Measurements from ENCODE around the gene KRT1. TPM values are rescaled to one million over a fixed set of nuclear protein-coding genes. Genes with fewer than 3 reads are reported as not detected.

KRT1 gene
- total and polyA plus RNA-seq, 10 donors = 0.05 to 2.4 (median 0.67) TPM; not detected in 4

GRCh38 chr12:52662093-52662917 is 17.9 kb downstream of the KRT1 start:
- Histone ChIP-seq H3K36me3 (no peaks in the 10 kb centered on the region), H3K27me3 (replicated peaks in 1 of 7) (peaks cover 0 to 24% (median 0%) of the 10 kb centered on the region in 7 donors), H3K4me3 (no peak overlapping the region), H3K4me1 (no peaks in the 10 kb centered on the region), H3K27ac (no peak overlapping the region), H3K9me3 (no peaks in the 10 kb centered on the region)
- TF ChIP-seq CTCF (IDR thresholded peaks at IDR 0.05 in 8 of 11, conservative IDR thresholded peaks at IDR 0.05 in 3 of 11) = no peak
- no peak for TF ChIP-seq POLR2AphosphoS5 (IDR thresholded peaks at IDR 0.05)
- no peak for TF ChIP-seq POLR2A (IDR thresholded peaks at IDR 0.05)
- intact Hi-C loops (cut with DNase I; ENCODE audit: low total_unique reads) = no loop called here
- 58 to 78% (median 60%) methylated on average over 10 of the region's 10 CpGs for WGBS, 5 donors
- no peak for DNase-seq

GRCh38 chr12:52661668-52662067 is 18.5 kb downstream of the KRT1 start:
- no peaks in the 10 kb centered on the region for H3K9me3 ChIP-seq
- 86 to 95% (median 93%) methylated on average over 3 of the region's 3 CpGs for WGBS, 5 donors
- no peak overlapping the region for H3K4me3 ChIP-seq
- no peak for DNase-seq
- no peak overlapping the region for H3K27ac ChIP-seq
- no peaks in the 10 kb centered on the region for H3K36me3 ChIP-seq
- intact Hi-C loops (cut with DNase I; ENCODE audit: low total_unique reads) = no loop called here
- TF ChIP-seq POLR2AphosphoS5 (IDR thresholded peaks at IDR 0.05) (no peak), CTCF (IDR thresholded peaks at IDR 0.05 in 8 of 11, conservative IDR thresholded peaks at IDR 0.05 in 3 of 11) (no peak), POLR2A (IDR thresholded peaks at IDR 0.05) (no peak)
- H3K4me1 ChIP-seq = no peaks in the 10 kb centered on the region
- peaks cover 0 to 24% (median 0%) of the 10 kb centered on the region in 7 donors for H3K27me3 ChIP-seq (replicated peaks in 1 of 7)

- Histone ChIP-seq H3K4me3 (no peak overlapping the region), H3K27ac (no peak overlapping the region), H3K27me3 (replicated peaks in 1 of 7) (peaks cover 0 to 24% (median 0%) of the 10 kb centered on the region in 7 donors), H3K4me1 (no peaks in the 10 kb centered on the region), H3K36me3 (no peaks in the 10 kb centered on the region), H3K9me3 (no peaks in the 10 kb centered on the region)
- no peak for DNase-seq
- TF ChIP-seq POLR2A (IDR thresholded peaks at IDR 0.05) (no peak), CTCF (IDR thresholded peaks at IDR 0.05 in 8 of 11, conservative IDR thresholded peaks at IDR 0.05 in 3 of 11) (no peak), POLR2AphosphoS5 (IDR thresholded peaks at IDR 0.05) (no peak)
- 73 to 84% (median 81%) methylated on average over 3 of the region's 3 CpGs for WGBS, 5 donors
- intact Hi-C loops (cut with DNase I; ENCODE audit: low total_unique reads) = no loop called here
Observed at GRCh38 chr12:52660934-52661499, 19.2 kb downstream of the KRT1 start.

- Histone ChIP-seq H3K4me1 (no peaks in the 10 kb centered on the region), H3K27me3 (replicated peaks in 1 of 7) (peaks cover 0 to 29% (median 0%) of the 10 kb centered on the region in 7 donors), H3K9me3 (no peaks in the 10 kb centered on the region), H3K4me3 (no peak overlapping the region), H3K36me3 (no peaks in the 10 kb centered on the region), H3K27ac (no peak overlapping the region)
- 69 to 94% (median 79%) methylated on average over 4 of the region's 4 CpGs for WGBS, 5 donors
- DNase-seq = no peak
- TF ChIP-seq POLR2A (IDR thresholded peaks at IDR 0.05) (no peak), POLR2AphosphoS5 (IDR thresholded peaks at IDR 0.05) (no peak), CTCF (IDR thresholded peaks at IDR 0.05 in 8 of 11, conservative IDR thresholded peaks at IDR 0.05 in 3 of 11) (no peak)
- intact Hi-C loops (cut with DNase I; ENCODE audit: low total_unique reads) = no loop called here
Observed at GRCh38 chr12:52659951-52660350, 20.3 kb downstream of the KRT1 start.
